Activated CD8-positive, alpha-beta memory T cell treated with anti-CD3 and anti-CD28 coated beads, Interleukin-2, amount 50 U/mL, for 24 hours (primary cell): ENCODE measurements around the gene MAPT.

Experiments
- DNase-seq: peaks from one replicate; pipeline ENCODE4 v3.0.0-alpha.2; 2020; ENCODE audit errors: extremely low read depth

The MAPT gene

DNA sequence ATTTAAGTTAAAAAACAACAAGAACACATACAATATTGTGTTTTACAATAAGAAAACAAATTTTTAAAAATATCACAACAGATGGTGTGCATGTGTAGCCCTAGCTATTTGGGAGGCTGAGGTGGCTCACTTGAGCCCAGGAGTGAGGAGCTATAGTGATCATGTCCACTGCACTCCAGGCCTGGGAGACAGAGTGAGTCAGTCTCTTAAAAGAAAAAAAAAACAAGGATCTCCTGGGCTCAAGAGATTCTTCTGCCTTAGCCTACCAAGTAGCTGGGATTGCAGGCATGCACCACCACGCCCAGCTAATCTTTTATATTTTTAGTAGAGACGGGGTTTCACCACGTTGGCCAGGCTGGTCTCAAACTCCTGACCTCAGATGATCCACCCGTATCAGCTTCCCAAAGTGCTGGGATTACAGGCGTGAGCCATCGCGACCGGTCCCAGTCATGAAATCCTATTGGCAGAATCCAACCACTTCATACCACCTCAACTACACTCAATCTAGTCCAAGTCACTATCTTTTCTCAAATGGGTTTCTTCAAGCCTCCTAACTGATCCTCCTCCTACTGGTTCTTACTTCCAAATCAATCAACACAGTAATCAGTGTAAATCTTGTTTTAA is 159.7 kb downstream of the MAPT start:
- no peak for DNase-seq

DNA sequence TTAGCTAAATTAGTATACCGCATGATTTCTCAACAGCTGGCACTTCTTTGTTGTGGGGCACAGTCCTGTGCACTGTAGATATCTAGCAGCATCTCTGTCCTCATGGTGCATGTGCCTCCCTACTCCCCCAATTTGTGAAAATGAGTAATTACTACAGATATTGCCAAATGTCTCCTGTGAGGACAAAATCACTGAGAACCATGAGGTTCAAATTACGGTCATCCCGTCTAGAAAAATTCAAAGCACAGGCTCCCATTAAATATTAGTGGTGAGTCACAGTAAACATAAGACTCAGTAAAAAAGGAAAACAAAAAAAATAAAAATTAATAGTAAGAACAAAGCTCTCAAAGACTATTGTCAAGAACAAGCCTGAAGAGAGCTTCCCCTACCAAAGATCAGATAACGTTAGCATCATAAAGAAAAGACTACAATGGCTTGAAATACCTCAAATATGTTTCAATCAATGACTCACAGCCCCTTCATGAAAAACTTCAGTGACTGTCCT is 162.5 kb downstream of the MAPT start:
- DNase-seq, result no peak

DNA sequence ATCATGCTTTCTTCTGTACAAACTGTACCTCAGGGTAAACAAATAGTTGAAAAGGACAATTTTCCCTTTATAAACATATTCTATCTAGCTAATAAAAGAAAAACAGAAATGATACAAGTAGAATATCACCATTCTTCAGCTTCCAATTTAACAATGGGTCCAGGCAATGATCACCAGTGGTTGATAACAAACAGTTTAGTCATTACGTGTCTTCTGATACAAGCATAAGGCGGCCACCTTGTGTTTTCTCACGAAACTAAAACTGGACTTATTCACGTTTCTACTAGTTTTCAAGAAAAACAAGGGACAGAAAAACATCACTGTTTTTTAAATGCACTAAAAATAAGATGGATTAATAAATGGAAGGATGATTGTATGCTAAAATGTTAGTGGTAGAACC is 163.0 kb downstream of the MAPT start:
- no peak for DNase-seq

GRCh38 chr17:46059486-46059885 is 165.1 kb downstream of the MAPT start:
- DNase-seq, result no peak

DNA sequence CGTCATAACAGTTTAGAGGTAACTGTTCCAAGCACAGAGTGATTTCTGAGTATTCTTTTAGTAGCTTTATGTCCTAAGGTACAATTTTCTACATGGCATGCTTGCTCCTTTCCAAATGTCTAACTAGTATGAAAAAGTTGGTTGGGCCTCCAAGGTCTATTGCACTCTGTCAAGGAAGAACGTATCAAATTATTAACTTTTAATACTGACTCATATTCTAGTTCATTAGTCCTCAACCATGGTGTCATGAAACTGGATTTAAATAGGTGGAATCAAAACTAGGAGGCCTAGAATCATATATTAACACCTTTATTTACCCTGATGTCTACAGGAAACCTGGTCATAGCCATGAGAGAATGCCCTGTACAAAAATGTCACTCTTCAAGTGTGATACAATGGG is 166.1 kb downstream of the MAPT start:
- no peak for DNase-seq

DNA sequence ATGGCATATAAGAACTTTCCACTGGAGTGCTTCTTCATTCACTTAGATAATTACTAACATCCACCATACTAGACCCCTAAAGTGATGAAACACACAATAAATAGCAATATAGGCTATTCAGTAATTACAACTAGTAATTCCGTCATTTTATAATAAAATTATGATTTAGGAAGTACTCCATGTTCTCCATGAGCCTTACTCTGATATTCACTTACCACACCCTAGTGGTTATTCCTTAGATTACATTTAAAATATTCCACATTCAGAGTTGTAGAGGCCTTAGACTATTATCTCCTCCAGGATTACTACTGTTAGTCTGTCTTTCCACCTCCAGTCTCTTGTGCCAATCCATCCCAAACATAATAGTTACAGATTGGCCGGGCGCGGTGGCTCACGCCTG is 167.1 kb downstream of the MAPT start:
- DNase-seq, result no peak

DNA sequence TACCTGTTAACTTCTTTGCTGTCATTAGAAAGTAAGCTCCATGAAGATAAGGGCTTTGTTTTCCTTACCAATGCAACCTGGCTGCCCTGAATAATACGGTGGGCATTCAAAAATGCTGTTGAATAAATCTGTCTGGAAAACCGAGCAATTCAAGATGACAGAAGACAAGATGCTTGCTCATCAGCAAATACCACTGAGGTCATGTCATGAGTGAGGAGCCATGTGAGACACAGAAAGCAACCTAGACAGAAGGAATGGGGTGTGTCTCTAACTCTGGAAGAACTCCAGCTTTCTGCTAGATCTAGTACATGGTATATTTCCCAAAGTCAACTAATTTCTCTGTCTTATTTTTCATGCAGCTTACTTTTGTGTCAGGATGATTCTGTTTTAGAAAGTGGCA is 168.9 kb downstream of the MAPT start:
- no peak for DNase-seq

DNA sequence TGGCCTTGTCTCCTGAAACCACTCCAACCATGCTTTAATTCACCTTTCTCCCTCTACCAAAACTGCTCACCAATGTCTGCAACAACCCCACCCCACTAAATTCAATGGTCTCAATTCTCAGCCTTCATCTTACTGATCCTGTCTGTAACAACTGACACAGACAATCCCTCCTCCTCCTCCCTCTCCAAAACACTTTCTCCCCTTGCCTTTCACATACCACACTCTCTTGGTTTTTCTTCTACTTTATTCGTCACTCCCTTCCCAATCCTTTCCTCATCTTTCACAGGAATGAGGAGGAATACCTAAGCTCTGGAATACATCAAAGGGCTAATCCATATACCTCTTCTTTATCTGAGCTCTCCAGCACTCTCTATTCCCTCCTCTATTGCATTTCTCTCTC is 170.1 kb downstream of the MAPT start:
- DNase-seq, result no peak

- DNase-seq, result no peak
Observed at GRCh38 chr17:46071796-46072195, 177.4 kb downstream of the MAPT start.

- no peak for DNase-seq
Observed at GRCh38 chr17:46072998-46073397, 178.6 kb downstream of the MAPT start.

- DNase-seq, result no peak
Observed at GRCh38 chr17:46074540-46074939, 180.2 kb downstream of the MAPT start.
